ENCODE data around the gene LIN37.
"Not testable (repeated sequence)": the region's sequence is repeated elsewhere in the genome, so short reads cannot be mapped to it uniquely, and the experiment has no call there.

The LIN37 gene

GRCh38 chr19:35757231-35757748 is 8.9 kb downstream of the LIN37 start:
- peaks cover 4 to 46% of the 10 kb centered on the region in 2 donors for H3K4me1 ChIP-seq (ENCODE audit: control insufficient read depth in 1 of 2, insufficient read depth in 2 of 2, low read length in 2 of 2)
- H3K4me3 ChIP-seq (ENCODE audit: low read depth in 1 of 2, low read length in 2 of 2) = peak overlapping the region; percentile 93 to 99
- no peaks in the 10 kb centered on the region for H3K27me3 ChIP-seq (ENCODE audit: low read depth, low read length)
- H3K9me3 ChIP-seq (ENCODE audit: control insufficient read depth in 1 of 2, low read length in 2 of 2) = no peaks in the 10 kb centered on the region
- peaks cover 17 to 36% of the 10 kb centered on the region in 2 donors for H3K36me3 ChIP-seq (ENCODE audit: control insufficient read depth in 1 of 2, insufficient read depth in 2 of 2, low read length in 2 of 2)
- peak overlapping the region; percentile 100 for H3K27ac ChIP-seq (ENCODE audit: low read length)

- Histone ChIP-seq H3K4me3 (ENCODE audit: low read depth in 1 of 2, low read length in 2 of 2) (peak within 1 kb of the TSS; percentile 93 to 99), H3K27me3 (ENCODE audit: low read depth, low read length) (no peaks in the 10 kb centered on the region), H3K27ac (ENCODE audit: low read length) (peak within 1 kb of the TSS; percentile 100), H3K36me3 (ENCODE audit: control insufficient read depth in 1 of 2, insufficient read depth in 2 of 2, low read length in 2 of 2) (peaks cover 13 to 32% of the 10 kb centered on the region in 2 donors), H3K4me1 (ENCODE audit: control insufficient read depth in 1 of 2, insufficient read depth in 2 of 2, low read length in 2 of 2) (peaks cover 4 to 46% of the 10 kb centered on the region in 2 donors), H3K9me3 (ENCODE audit: control insufficient read depth in 1 of 2, low read length in 2 of 2) (no peaks in the 10 kb centered on the region)
Measured at GRCh38 chr19:35757749-35758608, 9.6 kb downstream of the LIN37 start, which contains the start of gene PROSER3. Gene PROSER3 (plus strand): TSS chr19:35758176. CDS start chr19:35758216, 40 bp downstream.

- H3K27ac ChIP-seq (ENCODE audit: low read length) = no peak overlapping the region
- H3K4me1 ChIP-seq (ENCODE audit: control insufficient read depth in 1 of 2, insufficient read depth in 2 of 2, low read length in 2 of 2) = peaks cover 4 to 35% of the 10 kb centered on the region in 2 donors
- no peak overlapping the region for H3K4me3 ChIP-seq (ENCODE audit: low read depth in 1 of 2, low read length in 2 of 2)
- peaks cover 5 to 24% of the 10 kb centered on the region in 2 donors for H3K36me3 ChIP-seq (ENCODE audit: control insufficient read depth in 1 of 2, insufficient read depth in 2 of 2, low read length in 2 of 2)
- H3K27me3 ChIP-seq (ENCODE audit: low read depth, low read length) = no peaks in the 10 kb centered on the region
- H3K9me3 ChIP-seq (ENCODE audit: control insufficient read depth in 1 of 2, low read length in 2 of 2) = no peaks in the 10 kb centered on the region
Measured at GRCh38 chr19:35759697-35760096, 11.3 kb downstream of the LIN37 start.

GRCh38 chr19:35760711-35761349 is 12.5 kb downstream of the LIN37 start:
- Histone ChIP-seq H3K36me3 (ENCODE audit: control insufficient read depth in 1 of 2, insufficient read depth in 2 of 2, low read length in 2 of 2) (peaks cover 5 to 35% of the 10 kb centered on the region in 2 donors), H3K27me3 (ENCODE audit: low read depth, low read length) (no peaks in the 10 kb centered on the region), H3K4me3 (ENCODE audit: low read depth in 1 of 2, low read length in 2 of 2) (no peak overlapping the region), H3K9me3 (ENCODE audit: control insufficient read depth in 1 of 2, low read length in 2 of 2) (no peaks in the 10 kb centered on the region), H3K27ac (ENCODE audit: low read length) (no peak overlapping the region), H3K4me1 (ENCODE audit: control insufficient read depth in 1 of 2, insufficient read depth in 2 of 2, low read length in 2 of 2) (peaks cover 4 to 29% of the 10 kb centered on the region in 2 donors)

- no peak overlapping the region for H3K4me3 ChIP-seq (ENCODE audit: low read depth in 1 of 2, low read length in 2 of 2)
- peaks cover 0 to 14% of the 10 kb centered on the region in 2 donors for H3K4me1 ChIP-seq (ENCODE audit: control insufficient read depth in 1 of 2, insufficient read depth in 2 of 2, low read length in 2 of 2)
- peaks cover 5 to 31% of the 10 kb centered on the region in 2 donors for H3K36me3 ChIP-seq (ENCODE audit: control insufficient read depth in 1 of 2, insufficient read depth in 2 of 2, low read length in 2 of 2)
- H3K27me3 ChIP-seq (ENCODE audit: low read depth, low read length) = no peaks in the 10 kb centered on the region
- no peaks in the 10 kb centered on the region for H3K9me3 ChIP-seq (ENCODE audit: control insufficient read depth in 1 of 2, low read length in 2 of 2)
- no peak overlapping the region for H3K27ac ChIP-seq (ENCODE audit: low read length)
Measured at GRCh38 chr19:35764432-35765315, 16.3 kb downstream of the LIN37 start.

GRCh38 chr19:35766571-35767104 is 18.3 kb downstream of the LIN37 start:
- no peaks in the 10 kb centered on the region for H3K27me3 ChIP-seq (ENCODE audit: low read depth, low read length)
- H3K9me3 ChIP-seq (ENCODE audit: control insufficient read depth in 1 of 2, low read length in 2 of 2) = no peaks in the 10 kb centered on the region
- no peak overlapping the region for H3K4me3 ChIP-seq (ENCODE audit: low read depth in 1 of 2, low read length in 2 of 2)
- peaks cover 0 to 7% of the 10 kb centered on the region in 2 donors for H3K4me1 ChIP-seq (ENCODE audit: control insufficient read depth in 1 of 2, insufficient read depth in 2 of 2, low read length in 2 of 2)
- no peak overlapping the region for H3K27ac ChIP-seq (ENCODE audit: low read length)
- peaks cover 5 to 28% of the 10 kb centered on the region in 2 donors for H3K36me3 ChIP-seq (ENCODE audit: control insufficient read depth in 1 of 2, insufficient read depth in 2 of 2, low read length in 2 of 2)

GRCh38 chr19:35767288-35768081 is 19.1 kb downstream of the LIN37 start:
- no peak overlapping the region for H3K4me3 ChIP-seq (ENCODE audit: low read depth in 1 of 2, low read length in 2 of 2)
- no peak overlapping the region for H3K27ac ChIP-seq (ENCODE audit: low read length)
- H3K27me3 ChIP-seq (ENCODE audit: low read depth, low read length) = no peaks in the 10 kb centered on the region
- H3K4me1 ChIP-seq (ENCODE audit: control insufficient read depth in 1 of 2, insufficient read depth in 2 of 2, low read length in 2 of 2) = peaks cover 0 to 7% of the 10 kb centered on the region in 2 donors
- peaks cover 0 to 20% of the 10 kb centered on the region in 2 donors for H3K36me3 ChIP-seq (ENCODE audit: control insufficient read depth in 1 of 2, insufficient read depth in 2 of 2, low read length in 2 of 2)
- H3K9me3 ChIP-seq (ENCODE audit: control insufficient read depth in 1 of 2, low read length in 2 of 2) = no peaks in the 10 kb centered on the region

- no peak overlapping the region for H3K27ac ChIP-seq (ENCODE audit: low read length)
- H3K4me3 ChIP-seq (ENCODE audit: low read depth in 1 of 2, low read length in 2 of 2) = no peak overlapping the region
- no peaks in the 10 kb centered on the region for H3K9me3 ChIP-seq (ENCODE audit: control insufficient read depth in 1 of 2, low read length in 2 of 2)
- H3K27me3 ChIP-seq (ENCODE audit: low read depth, low read length) = no peaks in the 10 kb centered on the region
- H3K4me1 ChIP-seq (ENCODE audit: control insufficient read depth in 1 of 2, insufficient read depth in 2 of 2, low read length in 2 of 2) = peaks cover 0 to 7% of the 10 kb centered on the region in 2 donors
- H3K36me3 ChIP-seq (ENCODE audit: control insufficient read depth in 1 of 2, insufficient read depth in 2 of 2, low read length in 2 of 2) = peaks cover 0 to 20% of the 10 kb centered on the region in 2 donors
Measured at GRCh38 chr19:35768082-35768421, 19.7 kb downstream of the LIN37 start.

- peaks cover 4 to 20% of the 10 kb centered on the region in 2 donors for H3K4me1 ChIP-seq (ENCODE audit: control insufficient read depth in 1 of 2, insufficient read depth in 2 of 2, low read length in 2 of 2)
- H3K27me3 ChIP-seq (ENCODE audit: low read depth, low read length); H3K36me3 ChIP-seq (ENCODE audit: control insufficient read depth in 1 of 2, insufficient read depth in 2 of 2, low read length in 2 of 2); H3K9me3 ChIP-seq (ENCODE audit: control insufficient read depth in 1 of 2, low read length in 2 of 2); H3K4me3 ChIP-seq (ENCODE audit: low read depth in 1 of 2, low read length in 2 of 2); H3K27ac ChIP-seq (ENCODE audit: low read length): not testable (repeated sequence)
Measured at GRCh38 chr19:35772362-35772761, 24.0 kb downstream of the LIN37 start.

Measured in muscle layer of duodenum (tissue), 2 donors.